K562 (cell line): Measurements from ENCODE around the gene CLTA. TPM values are rescaled to one million over a fixed set of nuclear protein-coding genes. Genes with fewer than 3 reads are reported as not detected.

Experiments
- ATAC-seq: fragments of 200-7000 bp; cut with Tn5 transposase; 3 replicates; pipeline ENCODE4 v1.9.1; 2020; ENCODE audit warnings: moderate library complexity
- BruUV-seq: library from RNA; stranded (reverse); fragments of 400-500 nt; replicated peaks from 2 replicates; lab custom pipeline; 2021; lab: Mats Ljungman, UMichigan
- CTCF ChIA-PET: fragments of 300-600 bp; formaldehyde crosslinking; extraction: SDS; loops from one replicate; lab custom pipeline; 2021; ENCODE audit warnings: low intra/inter-chr PET ratio; lab: Yijun Ruan, JAX
- POLR2A ChIA-PET: fragments of 300-600, 350-650 bp; sonication (Branson Sonifier 250); formaldehyde crosslinking; extraction: SDS; loops from one replicate; lab custom pipeline; 2021; ENCODE audit warnings: antibody characterized with exemption, inconsistent platforms; lab: Yijun Ruan, JAX
- DNase-seq, 4 experiments: peaks; one replicate each; pipeline versions ENCODE4 v3.0.0 to v3.0.0-alpha.2; 2011 to 2018; ENCODE audit warnings: low spot score in 3 of 4, mixed read lengths in 3 of 4; ENCODE audit errors: extremely low read depth in 1 of 4
- FAIRE-seq: peaks from 2 replicates; lab custom pipeline; 2011; peaks lifted over from hg19 to GRCh38; lab: Jason Lieb, UNC
- H2AFZ ChIP-seq: 2 replicates; pipeline ENCODE4 v1.6.0; 2011; ENCODE audit warnings: low read depth, low read length, control low read depth, inconsistent platforms
- H3K27ac ChIP-seq: fragments of 200-600 bp; 3 replicates; pipeline ENCODE4 v1.8.0; 2011; ENCODE audit warnings: low read depth, mild to moderate bottlenecking, control low read depth, inconsistent platforms, low read length, moderate library complexity, mixed read lengths; ENCODE audit errors: extremely low read depth
- H3K27me3 ChIP-seq, 2 experiments: fragments of 300-600 bp in 1 of 2; 2 replicates in 1 of 2; 3 replicates in 1 of 2; pipeline versions ENCODE4 v1.6.0 to v1.8.0; 2011; ENCODE audit warnings: inconsistent platforms in 2 of 2, low read length in 2 of 2, mild to moderate bottlenecking in 1 of 2, mixed read lengths in 1 of 2, moderate library complexity in 1 of 2; ENCODE audit not compliant: control insufficient read depth in 2 of 2, insufficient read depth in 2 of 2
- H3K36me3 ChIP-seq: fragments of 300-600 bp; 3 replicates; pipeline ENCODE4 v1.8.0; 2011; ENCODE audit warnings: mild to moderate bottlenecking, low read length, inconsistent platforms; ENCODE audit not compliant: control insufficient read depth, insufficient read depth
- H3K4me1 ChIP-seq, 2 experiments: fragments of 200-600 bp in 1 of 2; replicated peaks in 1 of 2; 2 replicates in 1 of 2; 3 replicates in 1 of 2; pipeline versions ENCODE4 v1.5.1 to v1.8.0; 2011; ENCODE audit warnings: inconsistent platforms in 2 of 2, low read length in 2 of 2, mild to moderate bottlenecking in 1 of 2, mixed read lengths in 1 of 2, moderate library complexity in 1 of 2; ENCODE audit not compliant: control insufficient read depth in 2 of 2, insufficient read depth in 2 of 2
- H3K4me2 ChIP-seq: 2 replicates; pipeline ENCODE4 v1.6.1; 2011; ENCODE audit warnings: low read length, control low read depth, inconsistent platforms, mixed read lengths; ENCODE audit not compliant: insufficient read depth
- H3K4me3 ChIP-seq: fragments of 200-600 bp; sonication (generic), shearing (Covaris generic); 2 replicates; pipeline ENCODE4 v1.5.1; 2016; ENCODE audit warnings: control low read depth, inconsistent platforms
- H3K79me2 ChIP-seq: fragments of 200-600 bp; 3 replicates; pipeline ENCODE4 v1.8.0; 2011; ENCODE audit warnings: low read length, inconsistent platforms; ENCODE audit not compliant: control insufficient read depth, insufficient read depth
- H3K9ac ChIP-seq, 2 experiments: 2 replicates each; pipeline versions ENCODE4 v1.6.0 to v1.6.1; 2011; ENCODE audit warnings: low read depth in 2 of 2, low read length in 2 of 2, control low read depth in 1 of 2, inconsistent platforms in 1 of 2, mild to moderate bottlenecking in 1 of 2, mixed read lengths in 1 of 2; ENCODE audit not compliant: insufficient read depth in 1 of 2
- H3K9me1 ChIP-seq: one replicate; pipeline ENCODE4 v1.6.0; 2011; ENCODE audit warnings: inconsistent platforms, mild to moderate bottlenecking, low read length, moderate library complexity; ENCODE audit not compliant: control insufficient read depth, insufficient read depth
- H3K9me3 ChIP-seq: replicated peaks from 2 replicates; pipeline ENCODE4 v1.5.1; 2011; ENCODE audit warnings: low read depth, low read length, inconsistent platforms; ENCODE audit not compliant: control insufficient read depth, insufficient read depth
- H4K20me1 ChIP-seq: replicated peaks from 2 replicates; pipeline ENCODE4 v1.6.1; 2011; ENCODE audit warnings: low read length, inconsistent platforms, mixed read lengths; ENCODE audit not compliant: control insufficient read depth, insufficient read depth
- ATF7 ChIP-seq: fragments of 450-650 bp; IDR thresholded peaks from 2 replicates; pipeline ENCODE4 v1.7.1; 2014; ENCODE audit warnings: mild to moderate bottlenecking, moderate library complexity
- HNRNPLL ChIP-seq: fragments of 200-400 bp; formaldehyde crosslinking; IDR thresholded peaks from 2 replicates; pipeline ENCODE4 v1.6.1; 2017; ENCODE audit warnings: low read length, low read depth, mild to moderate bottlenecking; ENCODE audit not compliant: poor library complexity, severe bottlenecking
- MBD2 ChIP-seq: sonication (generic); IDR thresholded peaks from 2 replicates; pipeline ENCODE4 v1.6.1; 2016; ENCODE audit warnings: low read depth, borderline replicate concordance
- MTF1 ChIP-seq: fragments of 250-450 bp; sonication (Bioruptor Pico); IDR thresholded peaks from 2 replicates; pipeline ENCODE4 v1.9.0; 2021; ENCODE audit warnings: moderate library complexity, mild to moderate bottlenecking, inconsistent platforms, borderline replicate concordance
- MYC ChIP-seq, 2 experiments: fragments of 250-450 bp in 1 of 2; sonication (Bioruptor Pico) in 1 of 2; IDR thresholded peaks; 2 replicates each; pipeline versions ENCODE4 v1.5.1 to v1.6.1; 2012 to 2021; ENCODE audit warnings: low read depth in 2 of 2, borderline replicate concordance in 1 of 2, improper control_type of control experiment in 1 of 2, low read length in 1 of 2, mild to moderate bottlenecking in 1 of 2, moderate library complexity in 1 of 2
- PML ChIP-seq: IDR thresholded peaks from 2 replicates; pipeline ENCODE4 v1.6.1; 2012; ENCODE audit warnings: low read length, inconsistent platforms
- PTBP1 ChIP-seq: fragments of 200-400 bp; formaldehyde crosslinking; IDR thresholded peaks from 2 replicates; pipeline ENCODE4 v1.6.1; 2017; ENCODE audit warnings: low read depth, low read length
- PYGO2 ChIP-seq: fragments of 450-650 bp; IDR thresholded peaks from 2 replicates; pipeline ENCODE4 v1.6.1; 2016; ENCODE audit warnings: mild to moderate bottlenecking, missing genetic modification characterization, moderate library complexity, missing compliant biosample characterization
- TFAM ChIP-seq: fragments of 250-450 bp; sonication (Bioruptor Pico); conservative IDR thresholded peaks from 2 replicates; pipeline ENCODE4 v1.5.0; 2021; ENCODE audit warnings: mild to moderate bottlenecking, moderate library complexity
- ZNF395 ChIP-seq: fragments of 200-800 bp; sonication (Bioruptor generic); IDR thresholded peaks from 2 replicates; pipeline ENCODE4 v1.6.1; 2017; ENCODE audit warnings: missing genetic modification characterization, missing compliant biosample characterization
- ZNF436 ChIP-seq: fragments of 250-450, 450-650 bp; sonication (Bioruptor Pico); formaldehyde crosslinking; IDR thresholded peaks from 2 replicates; pipeline ENCODE4 v1.7.0; 2020; ENCODE audit warnings: mild to moderate bottlenecking
- WGBS: fragments of 100-300 bp; shearing (Covaris generic); methylation state at CpG from one replicate; pipeline ENCODE4 v1.1.6; 2016; ENCODE audit warnings: low coverage, mixed read lengths; ENCODE audit not compliant: insufficient coverage; ENCODE audit errors: missing lambda C conversion rate; 5-methylcytosine and 5-hydroxymethylcytosine counted together
- in situ Hi-C: fragments of 300-500 bp; cut with MboI; formaldehyde crosslinking; loops from 4 replicates; pipeline ENCODE4 v1.15.0; 2018; ENCODE audit warnings: inconsistent platforms, mixed read lengths
- intact Hi-C: fragments of 100-400 bp; cut with micrococcal nuclease; formaldehyde crosslinking; loops from 2 replicates; pipeline ENCODE4 v1.14.2; 2022
- polyA plus RNA-seq, 8 experiments: library from polyadenylated mRNA; depleted of rRNA in 4 of 8; stranded (reverse) in 5 of 8; unstranded in 3 of 8; fragments of >200 nt; fragmentation: Nextera tagmentation in 2 of 8; fragmentation: Illumina TruSeq in 1 of 8; extraction: Ambion mirVana in 2 of 8; extraction: Trizol in 1 of 8; gene quantifications; 2 replicates each; pipeline versions ENCODE4 v1.2.1 to v1.2.3, GENCODE V29; 2011 to 2014; ENCODE audit warnings: inconsistent platforms in 1 of 8, missing spikeins in 1 of 8
- total RNA-seq, 7 experiments: library from RNA; depleted of rRNA in 6 of 7; stranded (reverse); fragments of >200 nt in 6 of 7; fragmentation: Illumina TruSeq in 2 of 7; extraction: Trizol in 2 of 7; gene quantifications; 2 replicates each; pipeline versions ENCODE4 v1.2.1 to v1.2.3, GENCODE V29; 2011 to 2021; ENCODE audit warnings: low replicate concordance in 1 of 7
- TF ChIP-seq, protein P1 (sequence below): fragments of 250-450 bp; sonication (Bioruptor Pico); IDR thresholded peaks from 2 replicates; pipeline ENCODE4 v1.4.0; 2020; ENCODE audit warnings: borderline replicate concordance
- TF ChIP-seq, protein P2 (sequence below), 2 experiments: fragments of 150-350 bp in 1 of 2; IDR thresholded peaks; 2 replicates each; pipeline ENCODE4 v1.6.1; 2012 to 2016; ENCODE audit warnings: low read depth in 2 of 2, low read length in 2 of 2, mild to moderate bottlenecking in 1 of 2, moderate library complexity in 1 of 2
- TF ChIP-seq, protein P3 (sequence below): fragments of 250-450 bp; sonication (Bioruptor Pico); IDR thresholded peaks from 2 replicates; pipeline ENCODE4 v1.9.0; 2021; ENCODE audit warnings: mild to moderate bottlenecking

CLTA gene
- total and polyA plus RNA-seq, 9 of the 15 experiments (the other 6 are each of a cell fraction or from before 2014, with no cell fraction given): 37.8 to 219 (median 144) TPM

DNA sequence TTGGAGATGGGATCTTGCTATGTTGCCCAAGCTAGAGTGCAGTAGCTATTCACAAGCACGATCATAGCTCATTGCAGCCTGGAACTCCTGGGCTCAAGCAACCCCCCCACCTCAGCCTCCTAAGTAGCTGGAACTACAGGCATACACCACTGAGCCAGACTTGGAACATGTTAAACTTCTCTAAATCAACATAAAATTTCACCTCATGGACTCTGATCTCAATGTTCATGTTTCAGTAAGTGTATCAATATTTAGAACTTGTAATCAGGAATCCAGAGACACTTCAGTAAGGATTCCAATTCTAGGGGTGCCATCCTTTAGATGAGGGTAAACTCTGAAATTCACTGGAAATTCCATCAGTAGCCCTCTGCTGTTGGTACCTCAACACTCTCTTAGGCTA is 60.7 kb downstream of the CLTA start:
- H3K27ac ChIP-seq: no peak overlapping the region
- H3K9ac ChIP-seq: no peak overlapping the region
- intact Hi-C loops: no loop called here
- 40% methylated on average over 1 of the region's 1 CpG for whole genome bisulfite sequencing
- no peak for FAIRE-seq
- ChIA-PET POLR2A (no interaction called here), CTCF (no interaction called here)
- H3K36me3 ChIP-seq: peaks cover 12% of the 10 kb centered on the region; the same call in 1 of the 3 replicates
- H3K4me2 ChIP-seq: no peak overlapping the region
- in situ Hi-C loops: loop anchor here (5.0 kb wide), 1 partner anchor 71 kb away; no protein-coding TSS in a partner anchor
- no peak for DNase-seq
- TF ChIP-seq, protein P1, sequence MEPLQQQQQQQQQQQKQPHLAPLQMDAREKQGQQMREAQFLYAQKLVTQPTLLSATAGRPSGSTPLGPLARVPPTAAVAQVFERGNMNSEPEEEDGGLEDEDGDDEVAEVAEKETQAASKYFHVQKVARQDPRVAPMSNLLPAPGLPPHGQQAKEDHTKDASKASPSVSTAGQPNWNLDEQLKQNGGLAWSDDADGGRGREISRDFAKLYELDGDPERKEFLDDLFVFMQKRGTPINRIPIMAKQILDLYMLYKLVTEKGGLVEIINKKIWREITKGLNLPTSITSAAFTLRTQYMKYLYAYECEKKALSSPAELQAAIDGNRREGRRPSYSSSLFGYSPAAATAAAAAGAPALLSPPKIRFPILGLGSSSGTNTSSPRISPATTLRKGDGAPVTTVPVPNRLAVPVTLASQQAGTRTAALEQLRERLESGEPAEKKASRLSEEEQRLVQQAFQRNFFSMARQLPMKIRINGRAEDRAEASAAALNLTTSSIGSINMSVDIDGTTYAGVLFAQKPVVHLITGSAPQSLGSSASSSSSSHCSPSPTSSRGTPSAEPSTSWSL (CRISPR knock-in tag): no peak
- no peak for TF ChIP-seq TFAM (CRISPR knock-in tag)
- no peak for TF ChIP-seq HNRNPLL
- no peak for TF ChIP-seq MBD2
- no peak for TF ChIP-seq PTBP1
- no peak for TF ChIP-seq ZNF436 (CRISPR knock-in tag)
- TF ChIP-seq PML: no peak
- no peak for TF ChIP-seq MTF1 (CRISPR knock-in tag)
- TF ChIP-seq, protein P2, sequence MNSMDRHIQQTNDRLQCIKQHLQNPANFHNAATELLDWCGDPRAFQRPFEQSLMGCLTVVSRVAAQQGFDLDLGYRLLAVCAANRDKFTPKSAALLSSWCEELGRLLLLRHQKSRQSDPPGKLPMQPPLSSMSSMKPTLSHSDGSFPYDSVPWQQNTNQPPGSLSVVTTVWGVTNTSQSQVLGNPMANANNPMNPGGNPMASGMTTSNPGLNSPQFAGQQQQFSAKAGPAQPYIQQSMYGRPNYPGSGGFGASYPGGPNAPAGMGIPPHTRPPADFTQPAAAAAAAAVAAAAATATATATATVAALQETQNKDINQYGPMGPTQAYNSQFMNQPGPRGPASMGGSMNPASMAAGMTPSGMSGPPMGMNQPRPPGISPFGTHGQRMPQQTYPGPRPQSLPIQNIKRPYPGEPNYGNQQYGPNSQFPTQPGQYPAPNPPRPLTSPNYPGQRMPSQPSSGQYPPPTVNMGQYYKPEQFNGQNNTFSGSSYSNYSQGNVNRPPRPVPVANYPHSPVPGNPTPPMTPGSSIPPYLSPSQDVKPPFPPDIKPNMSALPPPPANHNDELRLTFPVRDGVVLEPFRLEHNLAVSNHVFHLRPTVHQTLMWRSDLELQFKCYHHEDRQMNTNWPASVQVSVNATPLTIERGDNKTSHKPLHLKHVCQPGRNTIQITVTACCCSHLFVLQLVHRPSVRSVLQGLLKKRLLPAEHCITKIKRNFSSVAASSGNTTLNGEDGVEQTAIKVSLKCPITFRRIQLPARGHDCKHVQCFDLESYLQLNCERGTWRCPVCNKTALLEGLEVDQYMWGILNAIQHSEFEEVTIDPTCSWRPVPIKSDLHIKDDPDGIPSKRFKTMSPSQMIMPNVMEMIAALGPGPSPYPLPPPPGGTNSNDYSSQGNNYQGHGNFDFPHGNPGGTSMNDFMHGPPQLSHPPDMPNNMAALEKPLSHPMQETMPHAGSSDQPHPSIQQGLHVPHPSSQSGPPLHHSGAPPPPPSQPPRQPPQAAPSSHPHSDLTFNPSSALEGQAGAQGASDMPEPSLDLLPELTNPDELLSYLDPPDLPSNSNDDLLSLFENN (IDR thresholded peaks at IDR 0.05; ENCODE audit: low read depth in 2 of 2, low read length in 2 of 2): no peak
- no peak for TF ChIP-seq PYGO2 (tag)
- TF ChIP-seq, protein P3, sequence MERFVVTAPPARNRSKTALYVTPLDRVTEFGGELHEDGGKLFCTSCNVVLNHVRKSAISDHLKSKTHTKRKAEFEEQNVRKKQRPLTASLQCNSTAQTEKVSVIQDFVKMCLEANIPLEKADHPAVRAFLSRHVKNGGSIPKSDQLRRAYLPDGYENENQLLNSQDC (CRISPR knock-in tag): no peak
- no peak for TF ChIP-seq MYC (IDR thresholded peaks at IDR 0.05; ENCODE audit: low read depth, low read length)
- TF ChIP-seq MYC (CRISPR knock-in tag; IDR thresholded peaks at IDR 0.05; ENCODE audit: borderline replicate concordance, low read depth): no peak
- no peak for TF ChIP-seq ATF7
- no peak for TF ChIP-seq ZNF395 (CRISPR knock-in tag)
- no peak overlapping the region for H2AFZ ChIP-seq
- no peaks in the 10 kb centered on the region; a peak in 1 of 5 replicates for H3K4me1 ChIP-seq
- H3K9me1 ChIP-seq: no peaks in the 10 kb centered on the region
- H3K79me2 ChIP-seq: peaks cover 12% of the 10 kb centered on the region
- no peaks in the 10 kb centered on the region for H3K27me3 ChIP-seq
- no peak for ATAC-seq
- no peak overlapping the region for H3K4me3 ChIP-seq
- H3K9me3 ChIP-seq: no peaks in the 10 kb centered on the region
- no TSS peak for BruUV-seq
- H4K20me1 ChIP-seq: no peaks in the 10 kb centered on the region
